ENCODE measurements around the gene CCDC192. TPM values are rescaled to one million over a fixed set of nuclear protein-coding genes. Genes with fewer than 3 reads are reported as not detected.

CCDC192 gene
- total RNA-seq, 3 donors from 2014 or later (not counting 1 experiment from before 2014, with no cell fraction given): not detected

- Histone ChIP-seq H3K36me3 (ENCODE audit: control insufficient read depth, insufficient read depth, low read length) (no peaks in the 10 kb centered on the region), H3K4me1 (ENCODE audit: control insufficient read depth, insufficient read depth, low read length) (no peaks in the 10 kb centered on the region), H3K4me3 (ENCODE audit: low read length) (no peak overlapping the region), H3K27me3 (ENCODE audit: control insufficient read depth, insufficient read depth, low read length) (no peaks in the 10 kb centered on the region), H3K9me3 (ENCODE audit: control insufficient read depth, insufficient read depth, low read length) (no peaks in the 10 kb centered on the region), H3K27ac (ENCODE audit: low read length) (no peak overlapping the region)
- DNase-seq (no peak), ATAC-seq (no peak)
- 96% methylated on average over 1 of the region's 1 CpG for WGBS (ENCODE audit: insufficient coverage)
- Mint-ChIP-seq H3K27ac (no peak overlapping the region), H3K4me3 (no peak overlapping the region), H3K27me3 (ENCODE audit: low read depth in 2 of 2) (no peaks in the 10 kb centered on the region), H3K4me1 (peaks cover 0 to 8% of the 10 kb centered on the region in 2 donors), H3K9me3 (no peaks in the 10 kb centered on the region), H3K36me3 (peaks cover 4% of the 10 kb centered on the region)
- TF ChIP-seq CTCF (IDR thresholded peaks at IDR 0.05): no peak
- intact Hi-C loops (cut with micrococcal nuclease): no loop called here
Measured at GRCh38 chr5:127960270-127960691, 257.1 kb downstream of the CCDC192 start.

GRCh38 chr5:127961006-127961762 is 258.0 kb downstream of the CCDC192 start:
- no peak overlapping the region for H3K27ac ChIP-seq (ENCODE audit: low read length)
- H3K36me3 ChIP-seq (ENCODE audit: control insufficient read depth, insufficient read depth, low read length): no peaks in the 10 kb centered on the region
- no peaks in the 10 kb centered on the region for H3K4me1 ChIP-seq (ENCODE audit: control insufficient read depth, insufficient read depth, low read length)
- ATAC-seq (no peak), DNase-seq (no peak)
- Mint-ChIP-seq H3K4me3 (no peak overlapping the region), H3K36me3 (peaks cover 11% of the 10 kb centered on the region), H3K9me3 (no peaks in the 10 kb centered on the region), H3K27ac (no peak overlapping the region), H3K4me1 (peaks cover 0 to 8% of the 10 kb centered on the region in 2 donors), H3K27me3 (ENCODE audit: low read depth in 2 of 2) (no peaks in the 10 kb centered on the region)
- H3K4me3 ChIP-seq (ENCODE audit: low read length): no peak overlapping the region
- H3K27me3 ChIP-seq (ENCODE audit: control insufficient read depth, insufficient read depth, low read length): no peaks in the 10 kb centered on the region
- 84% methylated on average over 2 of the region's 2 CpGs for WGBS (ENCODE audit: insufficient coverage)
- H3K9me3 ChIP-seq (ENCODE audit: control insufficient read depth, insufficient read depth, low read length): no peaks in the 10 kb centered on the region
- no peak for TF ChIP-seq CTCF (IDR thresholded peaks at IDR 0.05)
- intact Hi-C loops (cut with micrococcal nuclease): no loop called here

GRCh38 chr5:127961763-127962145 is 258.6 kb downstream of the CCDC192 start:
- peaks cover 11% of the 10 kb centered on the region for H3K36me3 Mint-ChIP-seq

More at GRCh38 chr5:127961763-127962145, 258.6 kb downstream of the CCDC192 start:
- Mint-ChIP-seq H3K9me3 (no peaks in the 10 kb centered on the region), H3K4me1 (peaks cover 0 to 8% of the 10 kb centered on the region in 2 donors), H3K4me3 (no peak overlapping the region), H3K27me3 (ENCODE audit: low read depth in 2 of 2) (no peaks in the 10 kb centered on the region), H3K27ac (no peak overlapping the region)
- intact Hi-C loops (cut with micrococcal nuclease): no loop called here
- ATAC-seq (no peak), DNase-seq (no peak)
- H3K4me1 ChIP-seq (ENCODE audit: control insufficient read depth, insufficient read depth, low read length): no peaks in the 10 kb centered on the region
- H3K9me3 ChIP-seq (ENCODE audit: control insufficient read depth, insufficient read depth, low read length): no peaks in the 10 kb centered on the region
- H3K36me3 ChIP-seq (ENCODE audit: control insufficient read depth, insufficient read depth, low read length): no peaks in the 10 kb centered on the region
- WGBS (ENCODE audit: insufficient coverage): 74% methylated on average over 2 of the region's 3 CpGs
- TF ChIP-seq CTCF (IDR thresholded peaks at IDR 0.05): no peak
- H3K27me3 ChIP-seq (ENCODE audit: control insufficient read depth, insufficient read depth, low read length): no peaks in the 10 kb centered on the region
- H3K4me3 ChIP-seq (ENCODE audit: low read length): no peak overlapping the region
- no peak overlapping the region for H3K27ac ChIP-seq (ENCODE audit: low read length)

Measured in natural killer cell (primary cell).